ENCODE measurements around the gene GSDMA. TPM values are rescaled to one million over a fixed set of nuclear protein-coding genes. Genes with fewer than 3 reads are reported as not detected.

Gene GSDMA
- total RNA-seq, 2 experiments from 2014 or later: 0.15 to 0.57 TPM

DNA sequence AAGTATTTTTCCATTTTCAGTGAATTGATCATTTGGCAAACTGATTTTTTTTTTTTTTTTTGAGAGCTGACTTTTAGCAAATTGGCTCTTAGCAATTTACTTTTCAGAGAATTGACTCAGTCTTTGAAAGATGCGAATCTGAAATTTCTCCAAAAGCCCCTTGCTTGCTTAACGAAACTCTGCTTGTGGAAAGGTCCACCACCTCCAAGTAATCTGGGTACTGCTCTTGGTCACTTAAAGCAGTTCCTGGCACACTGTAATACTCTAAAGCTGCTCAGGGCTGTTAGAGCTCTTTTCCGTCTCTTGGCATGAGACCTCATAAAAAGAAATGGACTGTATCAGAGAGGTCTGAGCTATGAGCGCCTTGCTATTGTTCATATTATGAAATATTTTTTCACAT, 47.2 kb upstream of the GSDMA start:
- peaks cover 8% of the 10 kb centered on the region for H3K4me1 ChIP-seq (ENCODE audit: insufficient read depth, low read length, poor library complexity, severe bottlenecking)
- ChIA-PET CTCF (ENCODE audit: unreplicated experiment) (no interaction called here), POLR2A (interaction anchor here (0.7 to 0.9 kb wide), 2 partner anchors 20 to 1792 kb away, joined by 3 to 4 read pairs; no protein-coding TSS in a partner anchor)
- H3K79me2 ChIP-seq (ENCODE audit: insufficient read depth, low read depth, low read length): no peaks in the 10 kb centered on the region
- H3K4me2 ChIP-seq (ENCODE audit: low read length): no peak overlapping the region
- no TSS peak for BruUV-seq (replicated peaks)
- no peak overlapping the region for H2AFZ ChIP-seq (ENCODE audit: low read length)
- H3K9me3 ChIP-seq (ENCODE audit: low read length): no peaks in the 10 kb centered on the region
- intact Hi-C loops (cut with micrococcal nuclease; ENCODE audit: unreplicated experiment): loop anchor here (5.0 kb wide), 1 partner anchor 33 kb away; no protein-coding TSS in a partner anchor
- TF ChIP-seq EZH2phosphoT487 (IDR thresholded peaks at IDR 0.05; ENCODE audit: borderline replicate concordance, low read depth, low read length): no peak
- no peak for TF ChIP-seq CTCF (conservative IDR thresholded peaks at IDR 0.05; ENCODE audit: low read length)
- no peaks in the 10 kb centered on the region for H4K20me1 ChIP-seq (ENCODE audit: insufficient read depth, low read length)
- no peak overlapping the region for H3K27ac ChIP-seq (ENCODE audit: low read depth, low read length, poor library complexity, severe bottlenecking)
- peaks cover 62% of the 10 kb centered on the region for H3K36me3 ChIP-seq (ENCODE audit: insufficient read depth, low read length)
- no peaks in the 10 kb centered on the region for H3K9me2 ChIP-seq (ENCODE audit: insufficient read depth, low read length)
- no peak overlapping the region for H3K4me3 ChIP-seq (ENCODE audit: low read depth, low read length, poor library complexity, severe bottlenecking)
- DNase-seq (ENCODE audit: low spot score): no peak

DNA sequence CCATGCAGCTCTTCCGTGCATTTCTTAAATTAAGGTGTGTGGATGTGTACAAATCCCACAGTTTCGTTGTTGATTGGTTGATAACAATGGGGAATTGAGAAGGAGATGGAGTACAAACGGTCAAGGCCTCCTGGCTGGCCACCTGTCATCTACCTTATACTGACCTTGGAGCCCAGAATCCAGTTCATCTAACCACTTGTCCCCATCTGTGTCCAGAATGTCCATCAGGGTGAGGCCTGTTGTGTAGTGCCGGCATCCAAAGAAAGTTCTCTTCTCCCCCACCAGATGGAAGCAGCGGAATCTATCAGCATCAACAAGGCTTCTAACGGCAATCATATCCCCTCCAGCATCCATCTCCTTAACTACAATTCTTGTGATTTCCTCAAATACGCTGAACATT, 45.9 kb upstream of the GSDMA start:
- no peak overlapping the region for H3K27ac ChIP-seq (ENCODE audit: low read depth, low read length, poor library complexity, severe bottlenecking)
- H4K20me1 ChIP-seq (ENCODE audit: insufficient read depth, low read length): no peaks in the 10 kb centered on the region
- H3K4me1 ChIP-seq (ENCODE audit: insufficient read depth, low read length, poor library complexity, severe bottlenecking): peaks cover 16% of the 10 kb centered on the region
- H3K79me2 ChIP-seq (ENCODE audit: insufficient read depth, low read depth, low read length): no peaks in the 10 kb centered on the region
- intact Hi-C loops (cut with micrococcal nuclease; ENCODE audit: unreplicated experiment): loop anchor here (5.0 kb wide), 1 partner anchor 35 kb away; no protein-coding TSS in a partner anchor
- H3K4me2 ChIP-seq (ENCODE audit: low read length): no peak overlapping the region
- H2AFZ ChIP-seq (ENCODE audit: low read length): no peak overlapping the region
- ChIA-PET CTCF (ENCODE audit: unreplicated experiment) (no interaction called here), POLR2A (no interaction called here)
- no peak for TF ChIP-seq EZH2phosphoT487 (IDR thresholded peaks at IDR 0.05; ENCODE audit: borderline replicate concordance, low read depth, low read length)
- TF ChIP-seq CTCF (conservative IDR thresholded peaks at IDR 0.05; ENCODE audit: low read length): no peak
- BruUV-seq (replicated peaks): no TSS peak
- no peaks in the 10 kb centered on the region for H3K9me3 ChIP-seq (ENCODE audit: low read length)
- no peaks in the 10 kb centered on the region for H3K9me2 ChIP-seq (ENCODE audit: insufficient read depth, low read length)
- DNase-seq (ENCODE audit: low spot score): no peak
- peaks cover 66% of the 10 kb centered on the region for H3K36me3 ChIP-seq (ENCODE audit: insufficient read depth, low read length)
- no peak overlapping the region for H3K4me3 ChIP-seq (ENCODE audit: low read depth, low read length, poor library complexity, severe bottlenecking)

GRCh38 chr17:39919087-39919683, 43.6 kb upstream of the GSDMA start:
- POLR2A ChIA-PET: interaction anchor here (0.6 kb wide), 2 partner anchors 24 to 54 kb away, joined by 3 to 4 read pairs; no protein-coding TSS in a partner anchor
- BruUV-seq (replicated peaks): no TSS peak
- no peak for TF ChIP-seq EZH2phosphoT487 (IDR thresholded peaks at IDR 0.05; ENCODE audit: borderline replicate concordance, low read depth, low read length)
- no peak for TF ChIP-seq CTCF (conservative IDR thresholded peaks at IDR 0.05; ENCODE audit: low read length)
- no peaks in the 10 kb centered on the region for H3K9me3 ChIP-seq (ENCODE audit: low read length)
- DNase-seq (ENCODE audit: low spot score): no peak
- no peak overlapping the region for H2AFZ ChIP-seq (ENCODE audit: low read length)
- H3K4me2 ChIP-seq (ENCODE audit: low read length): no peak overlapping the region
- no peaks in the 10 kb centered on the region for H4K20me1 ChIP-seq (ENCODE audit: insufficient read depth, low read length)
- peaks cover 4% of the 10 kb centered on the region; the same call in 1 of the 2 replicates for H3K79me2 ChIP-seq (ENCODE audit: insufficient read depth, low read depth, low read length)
- H3K9me2 ChIP-seq (ENCODE audit: insufficient read depth, low read length): no peaks in the 10 kb centered on the region
- no peak overlapping the region for H3K27ac ChIP-seq (ENCODE audit: low read depth, low read length, poor library complexity, severe bottlenecking)
- peaks cover 75% of the 10 kb centered on the region for H3K36me3 ChIP-seq (ENCODE audit: insufficient read depth, low read length)
- peaks cover 20% of the 10 kb centered on the region for H3K4me1 ChIP-seq (ENCODE audit: insufficient read depth, low read length, poor library complexity, severe bottlenecking)
- no peak overlapping the region for H3K4me3 ChIP-seq (ENCODE audit: low read depth, low read length, poor library complexity, severe bottlenecking)
- intact Hi-C loops (cut with micrococcal nuclease; ENCODE audit: unreplicated experiment): loop anchor here (5.0 kb wide), 1 partner anchor 37 kb away; no protein-coding TSS in a partner anchor
- CTCF ChIA-PET (ENCODE audit: unreplicated experiment): no interaction called here

All from OCI-LY7 (cell line).